Right lobe of liver (tissue), 6 donors: ENCODE results near the gene FCMR. TPM values are rescaled to one million over a fixed set of nuclear protein-coding genes. Genes with fewer than 3 reads are reported as not detected.

Experiments
- ATAC-seq, 4 donors: fragments of 200-7000 bp; cut with Tn5 transposase; one replicate each; pipeline ENCODE4 v1.9.1; 2020; ENCODE audit warnings: mild to moderate bottlenecking in 4 of 4, moderate library complexity in 4 of 4
- DNase-seq, 3 donors: peaks; one replicate each; pipeline ENCODE4 v3.0.0-alpha.2; 2020
- H3K27ac ChIP-seq, 3 donors: fragments of 200-600 bp; one replicate each; pipeline ENCODE4 v1.8.0; 2022
- H3K27me3 ChIP-seq, 2 donors: fragments of 200-600 bp; one replicate each; pipeline ENCODE4 v1.8.0; 2022
- H3K36me3 ChIP-seq, 4 donors: fragments of 200-600 bp; sonication (generic) in 1 of 4; one replicate each; pipeline versions ENCODE4 v1.5.1 to v1.8.0; 2017 to 2022; ENCODE audit warnings: control low read depth in 1 of 4
- H3K4me1 ChIP-seq, 4 donors: fragments of 200-600 bp; sonication (generic) in 1 of 4; one replicate each; pipeline versions ENCODE4 v1.5.1 to v1.8.0; 2017 to 2022; ENCODE audit warnings: control low read depth in 1 of 4
- H3K4me3 ChIP-seq, 3 donors: fragments of 200-600 bp; one replicate each; pipeline ENCODE4 v1.8.0; 2022
- H3K9me3 ChIP-seq, 4 donors: fragments of 200-600 bp; sonication (generic) in 1 of 4; one replicate each; pipeline versions ENCODE4 v1.5.1 to v1.8.0; 2017 to 2022; ENCODE audit warnings: control low read depth in 1 of 4
- POLR2A ChIP-seq: fragments of 450-650 bp; IDR thresholded peaks from one replicate; pipeline ENCODE4 v1.6.1; 2017; ENCODE audit warnings: antibody characterized with exemption, mild to moderate bottlenecking
- WGBS: methylation state at CpG from one replicate; pipeline ENCODE4 v1.1.6; 2018; ENCODE audit warnings: low coverage, low lambda C conversion rate; ENCODE audit not compliant: insufficient coverage; ENCODE audit errors: missing lambda C conversion rate; 5-methylcytosine and 5-hydroxymethylcytosine counted together
- intact Hi-C, 2 donors: fragments of 100-400 bp; cut with DNase I; formaldehyde crosslinking; loops; one replicate each; pipeline versions ENCODE4 v1.11.2 to v1.14.1; 2022
- total RNA-seq, 6 experiments: library from RNA; depleted of rRNA in 2 of 6; stranded (reverse); fragments of >200 nt in 2 of 6; fragmentation: NEBNext Ultra II Directional in 3 of 6; extraction: Animal tissue kit (Norgen Biotek cat#: 25700) in 3 of 6; gene quantifications; one replicate each; pipeline versions ENCODE4 v1.1.0 to v1.2.4, GENCODE V29; 2016 to 2023
- TF ChIP-seq, protein P1 (sequence below), 4 donors: fragments of 200-600 bp in 3 of 4; fragments of 450-650 bp in 1 of 4; IDR thresholded peaks; one replicate each; pipeline versions ENCODE4 v1.5.1 to v1.8.0; 2016 to 2022; ENCODE audit warnings: antibody characterized with exemption in 4 of 4, mild to moderate bottlenecking in 2 of 4
- donor health status: DM: no; HTN: yes; CAD: no.
- donor health status: DM: no; HTN: no; CAD: no.
- donor health status: DM: no; HTN: no; CAD: no.
- donor health status: DM: no; HTN: yes; CAD: no.
- donor health status: DM: no; HTN: yes; CAD: no.

The FCMR gene
- total RNA-seq, 6 experiments from 2014 or later = 0.80 to 3.2 (median 1.4) TPM

- intact Hi-C loops = no loop called here
- H3K9me3 ChIP-seq = no peaks in the 10 kb centered on the region
- H3K4me1 ChIP-seq = peaks cover 0 to 4% (median 0%) of the 10 kb centered on the region in 4 donors
- 64% methylated on average over 5 of the region's 13 CpGs for WGBS
- no peaks in the 10 kb centered on the region for H3K36me3 ChIP-seq
- no peak overlapping the region for H3K4me3 ChIP-seq
- DNase-seq (no peak), ATAC-seq (no peak)
- H3K27me3 ChIP-seq = no peaks in the 10 kb centered on the region
- no peak overlapping the region for H3K27ac ChIP-seq
- no peak for TF ChIP-seq POLR2A
- TF ChIP-seq, protein P1, sequence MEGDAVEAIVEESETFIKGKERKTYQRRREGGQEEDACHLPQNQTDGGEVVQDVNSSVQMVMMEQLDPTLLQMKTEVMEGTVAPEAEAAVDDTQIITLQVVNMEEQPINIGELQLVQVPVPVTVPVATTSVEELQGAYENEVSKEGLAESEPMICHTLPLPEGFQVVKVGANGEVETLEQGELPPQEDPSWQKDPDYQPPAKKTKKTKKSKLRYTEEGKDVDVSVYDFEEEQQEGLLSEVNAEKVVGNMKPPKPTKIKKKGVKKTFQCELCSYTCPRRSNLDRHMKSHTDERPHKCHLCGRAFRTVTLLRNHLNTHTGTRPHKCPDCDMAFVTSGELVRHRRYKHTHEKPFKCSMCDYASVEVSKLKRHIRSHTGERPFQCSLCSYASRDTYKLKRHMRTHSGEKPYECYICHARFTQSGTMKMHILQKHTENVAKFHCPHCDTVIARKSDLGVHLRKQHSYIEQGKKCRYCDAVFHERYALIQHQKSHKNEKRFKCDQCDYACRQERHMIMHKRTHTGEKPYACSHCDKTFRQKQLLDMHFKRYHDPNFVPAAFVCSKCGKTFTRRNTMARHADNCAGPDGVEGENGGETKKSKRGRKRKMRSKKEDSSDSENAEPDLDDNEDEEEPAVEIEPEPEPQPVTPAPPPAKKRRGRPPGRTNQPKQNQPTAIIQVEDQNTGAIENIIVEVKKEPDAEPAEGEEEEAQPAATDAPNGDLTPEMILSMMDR (IDR thresholded peaks at IDR 0.05) = no peak
Observed at GRCh38 chr1:206898915-206899431, 22.8 kb downstream of the FCMR start.

DNA sequence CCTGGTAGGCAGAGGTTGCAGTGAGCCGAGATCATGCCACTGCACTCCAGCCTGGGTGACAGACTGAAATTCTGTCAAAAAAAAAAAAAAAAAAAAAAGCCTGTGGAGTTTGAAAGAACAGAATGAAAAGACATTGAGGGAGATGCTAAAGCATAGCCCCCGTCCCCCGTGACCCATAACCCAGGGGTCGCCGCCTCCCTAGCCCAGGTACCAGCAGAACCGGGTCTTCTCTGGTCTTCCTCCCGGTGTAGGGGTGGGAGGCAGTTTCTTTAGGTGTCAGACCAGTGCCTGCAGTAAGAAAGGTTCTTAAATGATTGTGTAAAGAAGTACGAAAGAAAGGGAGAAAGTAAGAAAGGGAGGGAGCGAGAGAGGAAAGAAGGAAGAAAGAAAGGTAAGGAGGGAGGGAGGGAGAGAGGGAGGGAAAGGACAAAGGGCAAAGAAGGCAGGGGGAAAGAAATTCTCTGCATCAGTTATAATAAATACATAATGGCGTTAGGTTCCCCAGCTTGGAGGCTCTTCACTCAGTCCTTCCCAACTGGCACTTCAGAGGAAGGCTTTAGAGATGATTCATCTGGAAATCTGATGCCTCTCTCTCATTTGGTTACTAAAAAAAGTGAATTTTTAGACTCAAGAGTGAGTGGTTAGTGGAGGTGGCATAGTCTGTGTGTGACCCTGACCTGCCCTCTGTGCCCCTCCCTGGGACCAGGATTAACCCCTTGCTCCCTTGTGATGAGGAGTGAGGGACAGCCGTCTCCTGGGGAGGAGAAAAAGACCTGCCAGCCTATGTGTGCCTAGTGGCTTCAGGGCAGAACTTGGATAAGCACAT, 23.4 kb downstream of the FCMR start:
- intact Hi-C loops = no loop called here
- Histone ChIP-seq H3K4me1 (peaks cover 0 to 4% (median 0%) of the 10 kb centered on the region in 4 donors), H3K4me3 (no peak overlapping the region), H3K27ac (no peak overlapping the region), H3K36me3 (no peaks in the 10 kb centered on the region), H3K27me3 (no peaks in the 10 kb centered on the region), H3K9me3 (no peaks in the 10 kb centered on the region)
- DNase-seq (no peak), ATAC-seq (no peak)
- TF ChIP-seq, protein P1 (IDR thresholded peaks at IDR 0.05) = no peak
- TF ChIP-seq POLR2A = no peak
- 68% methylated on average over 10 of the region's 11 CpGs for WGBS

DNA sequence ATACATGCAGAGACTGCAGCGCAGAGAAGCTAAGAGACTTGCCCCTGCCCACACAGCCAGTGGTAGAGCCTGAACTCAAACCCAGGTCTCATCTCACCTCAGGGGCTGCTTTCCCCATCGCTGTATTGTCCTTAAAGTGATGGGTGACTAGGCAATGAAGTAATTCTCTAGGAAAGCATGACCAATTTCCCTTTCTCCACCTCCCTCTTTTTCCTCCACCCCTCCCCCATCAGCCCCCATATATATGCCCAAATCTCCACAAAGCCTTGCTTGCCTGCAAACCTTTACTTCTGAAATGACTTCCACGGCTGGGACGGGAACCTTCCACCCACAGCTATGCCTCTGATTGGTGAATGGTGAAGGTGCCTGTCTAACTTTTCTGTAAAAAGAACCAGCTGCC, 24.6 kb downstream of the FCMR start, which contains the start of gene IL24:
IL24 (plus strand) TSS at position 269 of the 400 bp plus-strand sequence. CDS start 390 bp downstream, outside the sequence.
- Histone ChIP-seq H3K36me3 (no peaks in the 10 kb centered on the region), H3K27me3 (no peaks in the 10 kb centered on the region), H3K27ac (no peak within 1 kb of the TSS), H3K9me3 (no peaks in the 10 kb centered on the region), H3K4me3 (no peak within 1 kb of the TSS), H3K4me1 (peaks cover 0 to 4% (median 0%) of the 10 kb centered on the region in 4 donors)
- TF ChIP-seq, protein P1 (IDR thresholded peaks at IDR 0.05) = no peak
- TF ChIP-seq POLR2A = no peak
- DNase-seq (no peak), ATAC-seq (no peak)
- intact Hi-C loops = no loop called here
- WGBS = 69% methylated on average over 4 of the region's 4 CpGs

DNA sequence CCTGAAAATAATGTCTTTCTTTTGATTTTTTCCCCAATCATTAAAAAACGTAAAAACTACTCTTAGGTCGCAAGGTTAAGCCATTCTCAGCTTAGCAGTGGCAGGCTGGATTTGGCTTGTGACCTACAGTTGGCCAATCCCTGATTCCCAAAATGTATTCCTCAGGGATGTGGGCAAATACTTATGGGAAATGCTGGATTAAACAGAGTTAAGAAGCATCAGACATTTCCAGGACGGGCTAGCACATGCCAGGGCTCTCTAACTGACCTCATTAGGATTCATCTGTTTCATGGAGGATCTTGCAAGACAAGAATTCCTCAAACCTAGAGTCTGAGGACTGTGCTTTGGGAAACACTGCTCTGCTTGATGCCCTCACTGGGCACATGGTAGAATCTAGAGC, 25.5 kb downstream of the FCMR start:
- H3K27ac ChIP-seq = no peak overlapping the region
- no peaks in the 10 kb centered on the region for H3K9me3 ChIP-seq

More for the DNA sequence above, 25.5 kb downstream of the FCMR start:
- TF ChIP-seq, protein P1 (IDR thresholded peaks at IDR 0.05) = no peak
- Histone ChIP-seq H3K36me3 (no peaks in the 10 kb centered on the region), H3K27me3 (no peaks in the 10 kb centered on the region), H3K4me1 (peaks cover 0 to 4% (median 0%) of the 10 kb centered on the region in 4 donors), H3K4me3 (no peak overlapping the region)
- 86% methylated on average over 3 of the region's 3 CpGs for WGBS
- intact Hi-C loops = no loop called here
- DNase-seq = no peak
- ATAC-seq = no peak
